IPS-NIHi7 (cell line): ENCODE measurements around the gene DENND4B.
"Not testable (repeated sequence)": the region's sequence is repeated elsewhere in the genome, so short reads cannot be mapped to it uniquely, and the experiment has no call there.

Experiments used
- DNase-seq: peaks from one replicate; pipeline ENCODE4 v3.0.0; 2012; ENCODE audit warnings: mixed read lengths; ENCODE audit errors: extremely low spot score

Gene DENND4B

GRCh38 chr1:153946622-153947241 lies at the start of gene DENND4B:
TSS of gene DENND4B (minus strand) at chr1:153946718. CDS start at chr1:153944374, 2,344 bp downstream.
- peak; percentile 99 for DNase-seq

GRCh38 chr1:153995640-153996039 lies 49.1 kb upstream of the DENND4B start:
- DNase-seq: no peak

DNA sequence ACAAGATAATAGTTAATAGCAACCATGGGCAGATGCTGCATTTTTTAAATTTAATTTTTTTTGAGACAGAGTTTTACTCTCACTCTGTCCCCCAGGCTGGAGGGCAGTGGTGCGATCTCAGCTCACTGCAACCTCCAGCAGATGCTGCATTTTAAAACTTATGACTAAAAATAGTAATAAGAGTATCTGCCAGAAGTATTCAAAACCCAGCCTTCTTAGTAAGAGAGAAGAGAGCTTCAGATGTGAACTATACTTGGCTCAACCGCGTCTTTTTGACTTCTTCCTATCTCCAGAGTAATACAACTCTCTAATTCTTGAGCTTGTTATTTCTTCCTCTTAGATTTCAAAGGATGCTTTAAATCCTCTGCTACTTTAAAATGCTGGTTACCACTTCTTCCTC lies 48.7 kb upstream of the DENND4B start:
- DNase-seq: no peak

DNA sequence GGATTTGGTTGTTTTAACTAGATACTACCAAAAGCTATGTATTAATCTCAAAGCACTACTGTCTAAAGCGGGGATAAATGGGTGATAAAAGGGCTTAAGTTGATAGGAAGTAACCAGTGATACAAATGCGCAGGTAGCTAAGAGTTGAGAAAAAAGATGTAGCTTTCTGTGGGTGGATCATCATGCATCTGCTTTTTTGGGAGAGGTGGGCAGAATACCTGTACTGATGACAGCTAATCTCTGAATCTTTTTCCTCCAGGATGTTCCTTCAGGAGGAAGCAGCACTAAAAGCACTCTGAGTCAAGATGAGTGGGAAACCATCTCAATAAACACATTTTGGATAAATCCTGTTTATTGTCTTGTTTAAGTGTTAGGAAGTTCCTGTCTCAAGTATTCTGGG lies 45.3 kb upstream of the DENND4B start:
- no peak for DNase-seq

DNA sequence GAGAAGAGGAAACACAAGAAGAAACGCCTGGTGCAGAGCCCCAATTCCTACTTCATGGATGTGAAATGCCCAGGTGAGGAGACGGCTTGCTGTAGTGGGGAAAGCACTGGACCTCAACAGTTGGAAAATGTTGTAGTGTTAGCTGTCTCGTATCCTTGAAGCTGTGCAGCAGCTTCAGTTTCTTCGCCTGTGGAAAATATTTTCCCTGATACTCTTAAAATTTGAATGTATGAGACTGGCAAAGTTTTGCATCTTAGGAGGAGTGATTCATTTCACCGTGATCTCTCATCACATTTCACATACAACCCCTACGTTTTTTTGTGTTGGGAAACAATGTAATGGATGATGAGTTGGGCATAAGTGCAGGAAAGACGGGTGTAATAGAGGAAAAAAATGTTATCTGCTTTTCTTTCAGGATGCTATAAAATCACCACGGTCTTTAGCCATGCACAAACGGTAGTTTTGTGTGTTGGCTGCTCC lies 44.7 kb upstream of the DENND4B start:
- no peak for DNase-seq

DNA sequence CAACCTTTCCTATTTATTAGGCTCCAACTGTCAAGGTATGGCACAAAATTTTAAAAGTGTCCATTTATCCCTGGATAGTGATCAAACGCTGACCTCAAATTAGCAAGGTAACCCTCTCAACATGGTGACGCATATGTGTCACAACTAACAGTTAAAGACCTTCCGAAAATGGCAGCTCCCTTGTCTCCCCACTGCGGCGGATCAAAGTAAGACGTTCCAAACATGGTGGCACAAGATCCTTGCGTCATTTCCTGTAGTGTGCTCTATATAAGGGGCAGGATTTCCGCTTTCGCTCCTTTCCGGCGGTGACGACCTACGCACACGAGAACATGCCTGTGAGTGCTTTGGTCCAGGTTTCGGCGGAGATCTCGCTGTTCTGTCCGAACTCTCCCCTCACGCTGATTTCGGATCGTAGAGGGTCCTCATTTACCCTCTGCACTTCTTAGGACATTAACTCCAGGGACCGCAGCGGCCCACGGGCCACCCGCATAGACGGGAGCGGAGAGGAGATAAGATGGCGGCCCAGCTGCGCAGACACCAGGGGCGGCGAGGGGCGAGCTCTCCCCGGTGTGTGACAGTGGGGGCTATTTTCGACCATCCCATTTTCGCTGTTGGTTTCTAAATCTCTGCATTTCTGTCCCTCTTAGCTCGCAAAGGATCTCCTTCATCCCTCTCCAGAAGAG lies 44.1 kb upstream of the DENND4B start, which contains the start of gene RPS27:
Gene RPS27, plus strand, starts transcription at position 295 of the 683 bp plus-strand sequence. Its CDS starts 35 bp downstream, at position 330.
- DNase-seq: peak; percentile 90

GRCh38 chr1:153987621-153988020 lies 41.1 kb upstream of the DENND4B start:
- DNase-seq: no peak

- peak; percentile 93 for DNase-seq
Measured at GRCh38 chr1:153985941-153986761, 39.6 kb upstream of the DENND4B start, which contains the start of gene RAB13. TSS of gene RAB13 (minus strand) at chr1:153986339. CDS start at chr1:153986236, 103 bp downstream.

- peak; percentile 56 for DNase-seq
Measured at GRCh38 chr1:153985341-153985912, 38.9 kb upstream of the DENND4B start.

GRCh38 chr1:153984123-153984894 lies 37.8 kb upstream of the DENND4B start:
- no peak for DNase-seq

- not testable (repeated sequence) for DNase-seq
Measured at GRCh38 chr1:153981735-153982134, 35.2 kb upstream of the DENND4B start.

DNA sequence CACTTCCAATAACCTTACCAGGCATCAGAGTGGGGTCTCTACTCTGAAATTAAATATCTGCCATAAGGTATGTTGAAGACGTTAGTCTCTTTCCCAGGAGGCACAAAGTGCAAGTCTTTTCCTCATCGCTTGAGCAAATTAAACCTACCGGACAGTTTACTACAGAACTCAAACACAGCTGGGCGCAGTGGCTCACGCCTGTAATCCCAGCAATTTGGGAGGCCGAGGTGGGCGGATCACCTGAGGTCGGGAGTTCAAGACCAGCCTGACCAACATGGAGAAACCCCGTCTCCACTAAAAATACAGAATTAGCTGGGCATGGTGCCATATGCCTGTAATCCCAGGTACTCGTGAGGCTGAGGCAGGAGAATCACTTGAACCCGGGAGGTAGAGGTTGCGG lies 32.6 kb upstream of the DENND4B start:
- not testable (repeated sequence) for DNase-seq

GRCh38 chr1:153978274-153978909 lies 31.9 kb upstream of the DENND4B start:
- no peak for DNase-seq

DNA sequence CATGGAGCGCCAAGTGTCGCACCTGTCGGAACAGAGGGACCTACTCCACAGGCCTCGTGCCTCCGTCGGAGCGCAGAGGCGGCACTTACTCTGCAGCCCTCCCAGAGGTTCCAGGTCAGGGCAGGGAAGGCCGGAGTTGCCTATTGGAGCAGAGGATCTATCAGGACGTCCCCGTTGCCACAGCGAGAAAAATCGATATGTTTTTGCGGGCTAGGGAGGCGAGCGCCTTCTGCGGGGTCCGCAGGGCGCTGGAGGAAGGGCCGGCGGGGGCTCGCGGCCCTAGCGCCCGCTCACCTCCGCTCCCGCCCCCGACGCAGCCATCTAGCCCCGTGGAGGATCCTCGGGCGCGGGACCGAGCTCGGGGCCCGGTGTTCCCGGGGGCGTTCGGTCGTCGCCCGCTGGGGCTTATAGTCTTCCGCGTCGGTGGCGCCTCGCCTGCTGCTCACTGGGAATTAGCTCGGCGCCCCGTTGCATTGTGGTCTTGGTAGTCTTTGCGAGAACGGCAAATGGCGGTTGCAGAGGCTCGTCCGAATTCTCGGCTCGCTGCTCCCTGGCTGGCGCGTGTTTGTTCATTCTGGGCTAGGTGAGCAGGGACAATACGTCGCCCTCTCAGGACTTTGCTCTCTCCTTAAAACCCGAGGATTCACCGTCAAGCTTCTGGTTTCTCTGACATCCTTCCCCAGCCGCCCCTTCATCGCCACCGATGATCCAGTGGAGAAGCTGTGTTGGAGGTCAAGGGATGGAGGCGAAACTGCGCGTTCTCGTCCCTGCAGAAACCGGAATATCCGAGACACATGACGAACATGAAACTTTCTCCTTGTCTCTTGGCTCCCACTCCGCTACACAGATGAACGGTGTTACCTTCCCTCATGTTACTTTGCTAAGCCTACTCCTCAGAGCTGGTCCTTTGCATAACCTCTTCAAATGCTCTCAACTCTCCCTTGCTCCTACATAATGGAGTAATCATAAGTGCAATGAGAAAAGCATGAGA lies 31.0 kb upstream of the DENND4B start, which contains the start of gene JTB:
Gene JTB, minus strand, starts transcription at position 425 of the 991 bp plus-strand sequence. Its CDS starts 422 bp downstream, at position 3.
- DNase-seq: peak; percentile 82

GRCh38 chr1:153976819-153977249 lies 30.3 kb upstream of the DENND4B start:
- no peak for DNase-seq

DNA sequence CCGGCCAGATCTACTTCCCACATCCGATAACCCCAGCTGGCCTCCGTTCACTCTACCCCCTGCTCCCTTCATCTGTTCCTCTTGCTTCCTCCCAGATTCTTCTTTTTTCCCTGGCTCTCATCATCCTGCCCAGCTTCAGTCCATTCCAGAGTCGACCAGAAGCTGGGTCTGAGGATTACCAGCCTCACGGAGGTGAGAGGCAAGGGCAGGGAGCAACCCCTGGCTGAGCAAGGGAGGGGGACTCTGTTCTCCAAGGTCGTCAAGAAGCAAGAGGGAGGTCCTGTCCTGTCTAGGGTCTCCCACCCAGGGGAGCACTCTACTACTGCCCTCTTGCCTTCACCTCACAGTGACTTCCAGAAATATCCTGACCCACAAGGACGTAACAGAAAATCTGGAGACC lies 27.0 kb upstream of the DENND4B start:
- DNase-seq: no peak

- DNase-seq: no peak
Measured at GRCh38 chr1:153973071-153973470, 26.6 kb upstream of the DENND4B start.

DNA sequence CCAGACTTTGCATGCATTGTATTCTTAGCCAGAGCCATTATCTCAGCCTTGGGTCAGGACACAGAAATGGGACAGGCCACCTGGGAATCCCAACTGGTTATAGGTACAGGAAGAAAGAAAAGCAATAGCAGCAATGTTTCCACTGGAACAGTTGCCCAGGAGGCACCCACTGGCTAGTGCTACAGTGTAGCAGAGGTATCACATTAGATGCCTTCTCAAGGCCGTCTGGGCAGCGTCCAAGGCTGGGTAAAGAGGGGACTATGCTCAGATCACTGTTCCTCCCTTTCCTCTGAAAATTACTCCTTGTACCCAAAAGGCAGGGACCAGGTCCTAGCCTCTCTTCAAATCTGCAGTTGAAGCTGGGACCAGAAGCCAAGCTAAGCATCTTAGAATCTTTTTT lies 23.8 kb upstream of the DENND4B start:
- no peak for DNase-seq

- DNase-seq: no peak
Measured at GRCh38 chr1:153968972-153969371, 22.5 kb upstream of the DENND4B start.
